Measurements from ENCODE around the gene PRSS36. TPM values are rescaled to one million over a fixed set of nuclear protein-coding genes. Genes with fewer than 3 reads are reported as not detected.
"Not testable (repeated sequence)": the region's sequence is repeated elsewhere in the genome, so short reads cannot be mapped to it uniquely, and the experiment has no call there.

Gene PRSS36
- total and polyA plus RNA-seq, 7 donors, result 0.83 to 10.2 (median 4.7) TPM

DNA sequence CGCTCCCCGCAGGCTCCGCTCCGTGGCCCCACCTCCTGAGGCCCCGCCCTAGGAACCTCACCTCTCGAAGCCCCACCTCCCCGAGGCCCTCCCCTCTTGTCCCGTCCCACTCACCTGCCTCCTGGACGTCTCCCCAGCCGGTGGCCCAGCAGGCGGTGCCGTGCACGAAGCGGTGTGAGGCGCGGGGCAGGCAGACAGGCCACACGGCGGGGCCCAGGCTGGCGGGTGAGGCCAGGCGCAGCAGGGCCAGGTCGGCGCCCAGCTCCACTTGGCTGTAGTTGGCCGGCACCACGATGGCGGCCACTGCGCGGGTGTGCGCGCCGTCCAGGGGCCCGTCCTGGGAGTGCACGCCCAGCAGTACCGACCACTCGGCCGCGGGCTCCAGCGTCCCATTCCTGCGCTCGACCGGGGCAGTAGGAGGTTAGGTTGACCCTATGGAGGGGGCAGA, 1.6 kb downstream of the PRSS36 start:
- H3K36me3 ChIP-seq, result no peaks in the 10 kb centered on the region
- H3K4me3 ChIP-seq, result no peak overlapping the region
- WGBS, 2 donors, result 15 to 41% methylated on average over 40 of the region's 40 CpGs
- TF ChIP-seq, protein P1, sequence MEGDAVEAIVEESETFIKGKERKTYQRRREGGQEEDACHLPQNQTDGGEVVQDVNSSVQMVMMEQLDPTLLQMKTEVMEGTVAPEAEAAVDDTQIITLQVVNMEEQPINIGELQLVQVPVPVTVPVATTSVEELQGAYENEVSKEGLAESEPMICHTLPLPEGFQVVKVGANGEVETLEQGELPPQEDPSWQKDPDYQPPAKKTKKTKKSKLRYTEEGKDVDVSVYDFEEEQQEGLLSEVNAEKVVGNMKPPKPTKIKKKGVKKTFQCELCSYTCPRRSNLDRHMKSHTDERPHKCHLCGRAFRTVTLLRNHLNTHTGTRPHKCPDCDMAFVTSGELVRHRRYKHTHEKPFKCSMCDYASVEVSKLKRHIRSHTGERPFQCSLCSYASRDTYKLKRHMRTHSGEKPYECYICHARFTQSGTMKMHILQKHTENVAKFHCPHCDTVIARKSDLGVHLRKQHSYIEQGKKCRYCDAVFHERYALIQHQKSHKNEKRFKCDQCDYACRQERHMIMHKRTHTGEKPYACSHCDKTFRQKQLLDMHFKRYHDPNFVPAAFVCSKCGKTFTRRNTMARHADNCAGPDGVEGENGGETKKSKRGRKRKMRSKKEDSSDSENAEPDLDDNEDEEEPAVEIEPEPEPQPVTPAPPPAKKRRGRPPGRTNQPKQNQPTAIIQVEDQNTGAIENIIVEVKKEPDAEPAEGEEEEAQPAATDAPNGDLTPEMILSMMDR (IDR thresholded peaks at IDR 0.05), result no peak
- no peak for TF ChIP-seq POLR2A (IDR thresholded peaks at IDR 0.05)
- no peak for TF ChIP-seq EP300 (IDR thresholded peaks at IDR 0.05)
- no peak for TF ChIP-seq POLR2AphosphoS5 (IDR thresholded peaks at IDR 0.05)
- intact Hi-C loops (cut with DNase I), result no loop called here
- peaks cover 0 to 7% (median 2%) of the 10 kb centered on the region in 4 donors for H3K4me1 ChIP-seq
- peaks cover 5 to 31% (median 20%) of the 10 kb centered on the region in 3 donors for H3K27me3 ChIP-seq
- H3K27ac ChIP-seq, result no peak overlapping the region
- no peak for DNase-seq
- H3K9me3 ChIP-seq, result no peaks in the 10 kb centered on the region

- DNase-seq, result no peak
- peaks cover 5 to 31% (median 20%) of the 10 kb centered on the region in 3 donors for H3K27me3 ChIP-seq
- no peak overlapping the region for H3K27ac ChIP-seq
- peaks cover 0 to 12% (median 8%) of the 10 kb centered on the region in 4 donors for H3K4me1 ChIP-seq
- H3K4me3 ChIP-seq, result no peak overlapping the region
- H3K36me3 ChIP-seq, result no peaks in the 10 kb centered on the region
- no peaks in the 10 kb centered on the region for H3K9me3 ChIP-seq
- WGBS, 2 donors, result 90 to 94% methylated on average over 3 of the region's 3 CpGs
- TF ChIP-seq, protein P1 (IDR thresholded peaks at IDR 0.05), result no peak
- TF ChIP-seq POLR2AphosphoS5 (IDR thresholded peaks at IDR 0.05) (no peak), EP300 (IDR thresholded peaks at IDR 0.05) (no peak), POLR2A (IDR thresholded peaks at IDR 0.05) (no peak)
- intact Hi-C loops (cut with DNase I), result no loop called here
Measured at GRCh38 chr16:31147574-31147973, 2.3 kb downstream of the PRSS36 start.

DNA sequence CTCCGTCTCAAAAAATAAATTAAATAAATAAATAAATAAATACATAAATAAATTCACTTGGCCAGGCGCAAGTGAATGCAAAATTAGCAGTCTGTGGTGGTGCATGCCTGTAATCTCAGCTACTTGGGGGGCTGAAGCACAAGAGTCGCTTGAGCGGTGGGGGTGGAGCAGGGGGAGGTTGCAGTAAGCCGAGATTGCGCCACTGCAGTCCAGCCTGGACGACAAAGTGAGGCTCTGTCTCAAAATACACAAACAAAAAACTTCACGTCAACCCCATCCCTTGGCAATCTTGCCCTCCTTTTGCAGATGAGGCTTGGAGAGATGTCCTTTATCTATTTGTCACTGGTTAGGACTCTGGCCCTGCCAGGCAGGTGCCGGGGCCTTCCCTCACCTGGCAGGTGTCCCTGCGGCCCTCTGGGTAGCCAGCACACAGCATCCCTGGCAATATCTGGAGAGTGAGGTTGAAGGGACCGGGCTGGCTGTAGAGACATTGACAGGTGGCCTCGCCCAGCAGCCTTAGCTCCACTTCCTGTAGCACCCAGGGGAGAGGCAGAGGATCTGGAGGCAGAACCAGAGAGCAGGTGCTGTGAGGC, 4.4 kb downstream of the PRSS36 start:
- no peak for DNase-seq
- no peaks in the 10 kb centered on the region for H3K9me3 ChIP-seq
- intact Hi-C loops (cut with DNase I), result no loop called here
- no peak overlapping the region for H3K4me3 ChIP-seq
- H3K27me3 ChIP-seq, result peaks cover 5 to 31% (median 20%) of the 10 kb centered on the region in 3 donors
- 60 to 73% methylated on average over 12 of the region's 12 CpGs for WGBS, 2 donors
- H3K4me1 ChIP-seq, result peaks cover 0 to 27% (median 19%) of the 10 kb centered on the region in 4 donors
- H3K27ac ChIP-seq, result no peak overlapping the region
- TF ChIP-seq POLR2A (IDR thresholded peaks at IDR 0.05) (no peak), POLR2AphosphoS5 (IDR thresholded peaks at IDR 0.05) (no peak), EP300 (IDR thresholded peaks at IDR 0.05) (no peak)
- TF ChIP-seq, protein P1 (IDR thresholded peaks at IDR 0.05), result no peak
- no peaks in the 10 kb centered on the region for H3K36me3 ChIP-seq

GRCh38 chr16:31144418-31144817, 5.4 kb downstream of the PRSS36 start:
- Histone ChIP-seq H3K27me3 (peaks cover 5 to 31% (median 18%) of the 10 kb centered on the region in 3 donors), H3K4me1 (peaks cover 0 to 27% (median 19%) of the 10 kb centered on the region in 4 donors)
- not testable (repeated sequence) for H3K27ac ChIP-seq, DNase-seq, H3K4me3 ChIP-seq, H3K9me3 ChIP-seq, H3K36me3 ChIP-seq
- 92 to 93% methylated on average over 7 of the region's 7 CpGs for WGBS, 2 donors
- intact Hi-C loops (cut with DNase I), result loop anchor here (5.0 kb wide), 3 partner anchors 37 to 313 kb away; partner anchors contain the start of genes ARMC5 and BCKDK

DNA sequence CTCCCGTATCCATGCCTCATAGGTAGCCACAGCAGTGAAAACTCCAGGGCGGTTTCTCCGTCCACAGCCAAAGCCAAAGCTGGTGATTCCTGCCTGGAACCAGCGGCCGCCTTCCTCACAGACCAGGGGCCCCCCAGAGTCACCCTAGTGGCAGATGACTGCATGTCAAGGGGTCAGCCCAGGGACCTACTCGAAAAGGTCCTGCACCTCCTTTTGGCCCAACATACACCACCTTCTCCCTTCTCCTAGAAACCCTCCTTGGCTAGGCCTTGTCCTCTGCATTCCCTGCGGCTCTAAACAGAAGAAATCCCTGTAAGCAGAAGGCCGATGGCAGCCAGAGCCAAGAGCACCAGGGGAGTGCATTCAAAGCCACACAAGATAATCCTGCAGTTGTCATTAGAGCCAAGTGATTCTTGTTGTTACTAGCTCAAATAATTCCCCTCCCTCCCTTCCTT, 6.1 kb downstream of the PRSS36 start:
- Histone ChIP-seq H3K27me3 (peaks cover 5 to 25% (median 12%) of the 10 kb centered on the region in 3 donors), H3K9me3 (no peaks in the 10 kb centered on the region), H3K36me3 (no peaks in the 10 kb centered on the region), H3K4me1 (peaks cover 0 to 27% (median 19%) of the 10 kb centered on the region in 4 donors), H3K27ac (no peak overlapping the region), H3K4me3 (no peak overlapping the region)
- intact Hi-C loops (cut with DNase I), result loop anchor here (2.0 to 5.0 kb wide), 5 partner anchors 36 to 314 kb away; partner anchors contain the start of genes ARMC5, BCKDK and STX4
- TF ChIP-seq POLR2A (IDR thresholded peaks at IDR 0.05) (no peak), POLR2AphosphoS5 (IDR thresholded peaks at IDR 0.05) (no peak), EP300 (IDR thresholded peaks at IDR 0.05) (no peak)
- TF ChIP-seq, protein P1 (IDR thresholded peaks at IDR 0.05), result no peak
- no peak for DNase-seq
- 97% methylated on average over 8 of the region's 8 CpGs for WGBS, 2 donors

All from sigmoid colon (tissue), 7 donors.